ENCODE data around the gene SRC.

The SRC gene

DNA sequence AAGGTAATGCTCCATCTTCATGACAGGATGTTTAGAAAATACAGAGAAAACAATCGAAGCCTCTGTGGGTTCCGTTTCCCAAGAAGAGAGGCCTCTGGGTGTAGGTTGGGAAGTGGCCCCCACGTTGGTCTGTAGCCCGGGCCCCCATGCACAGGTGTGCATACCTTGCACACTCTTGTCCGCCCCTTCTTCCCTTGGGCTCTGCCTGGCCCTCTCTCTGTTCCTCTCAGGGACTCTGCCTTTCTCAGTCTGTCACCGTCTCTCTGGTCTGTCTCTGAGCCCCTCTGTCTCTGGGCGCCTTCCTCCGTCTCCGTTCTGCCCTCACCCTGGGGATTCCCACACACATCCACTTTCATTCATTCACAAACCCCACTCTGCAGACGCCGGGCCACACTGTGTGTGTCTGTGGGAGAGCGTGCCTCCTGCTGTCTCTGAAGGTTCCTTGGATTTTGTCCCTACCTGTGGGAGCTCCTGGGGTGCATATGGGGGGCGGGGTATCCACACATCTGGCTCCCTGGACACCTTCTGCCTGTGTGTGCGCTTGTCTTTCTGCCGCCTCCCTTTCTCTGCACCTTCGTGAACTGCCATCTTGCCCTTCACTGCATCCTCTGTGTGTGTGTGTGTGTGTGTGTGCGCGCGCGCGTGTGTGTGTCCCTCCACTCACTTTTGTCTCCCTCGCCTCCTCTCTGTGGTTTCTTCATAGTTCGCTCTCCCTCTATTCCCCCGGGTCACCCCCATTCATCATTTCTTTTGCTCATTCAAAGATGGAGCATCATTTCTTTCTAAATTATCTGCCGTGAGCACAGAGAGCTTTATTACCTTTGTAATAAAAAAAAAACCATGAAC, 75.3 kb downstream of the SRC start:
- no peaks in the 10 kb centered on the region for H3K27me3 ChIP-seq (ENCODE audit: control insufficient read depth, insufficient read depth, low read length, poor library complexity, severe bottlenecking)
- no peaks in the 10 kb centered on the region for H3K36me3 ChIP-seq (ENCODE audit: control insufficient read depth, insufficient read depth, low read length)
- H3K9me3 ChIP-seq (ENCODE audit: control insufficient read depth, low read length): no peaks in the 10 kb centered on the region
- peaks cover 49% of the 10 kb centered on the region for H3K4me1 ChIP-seq (ENCODE audit: control insufficient read depth, insufficient read depth, low read length)
- WGBS, 2 experiments: 86 to 88% methylated on average over 24 to 25 of the region's 25 CpGs
- H3K4me3 ChIP-seq (ENCODE audit: insufficient read depth, low read depth, low read length): no peak overlapping the region
- no peak overlapping the region for H3K27ac ChIP-seq (ENCODE audit: insufficient read depth, low read depth, low read length, poor library complexity, severe bottlenecking)

DNA sequence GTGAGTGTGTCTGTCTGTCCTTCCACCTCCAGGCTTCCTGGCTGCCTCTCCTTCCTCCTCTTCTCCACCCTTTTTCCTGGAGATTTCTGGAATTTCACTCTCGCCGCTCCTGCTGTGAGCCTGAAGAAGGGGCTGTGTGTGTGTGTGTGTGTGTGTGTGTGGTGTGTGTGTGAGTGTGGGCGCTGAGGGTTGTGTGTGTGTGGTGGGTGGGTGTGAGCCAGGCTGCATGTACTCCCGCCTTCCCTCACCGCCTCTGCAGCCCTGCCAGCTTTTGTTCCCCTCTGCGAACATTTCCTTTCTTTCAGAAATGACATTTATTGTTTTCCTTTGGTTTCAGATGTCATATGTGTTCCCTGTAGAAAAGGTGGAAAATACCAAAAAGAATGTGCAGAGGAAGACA, 76.0 kb downstream of the SRC start:
- H3K36me3 ChIP-seq (ENCODE audit: control insufficient read depth, insufficient read depth, low read length): no peaks in the 10 kb centered on the region
- no peak overlapping the region for H3K4me3 ChIP-seq (ENCODE audit: insufficient read depth, low read depth, low read length)
- no peaks in the 10 kb centered on the region for H3K27me3 ChIP-seq (ENCODE audit: control insufficient read depth, insufficient read depth, low read length, poor library complexity, severe bottlenecking)
- H3K27ac ChIP-seq (ENCODE audit: insufficient read depth, low read depth, low read length, poor library complexity, severe bottlenecking): no peak overlapping the region
- H3K9me3 ChIP-seq (ENCODE audit: control insufficient read depth, low read length): no peaks in the 10 kb centered on the region
- 28 to 35% methylated on average over 5 to 6 of the region's 6 CpGs for WGBS, 2 experiments
- H3K4me1 ChIP-seq (ENCODE audit: control insufficient read depth, insufficient read depth, low read length): peaks cover 49% of the 10 kb centered on the region

DNA sequence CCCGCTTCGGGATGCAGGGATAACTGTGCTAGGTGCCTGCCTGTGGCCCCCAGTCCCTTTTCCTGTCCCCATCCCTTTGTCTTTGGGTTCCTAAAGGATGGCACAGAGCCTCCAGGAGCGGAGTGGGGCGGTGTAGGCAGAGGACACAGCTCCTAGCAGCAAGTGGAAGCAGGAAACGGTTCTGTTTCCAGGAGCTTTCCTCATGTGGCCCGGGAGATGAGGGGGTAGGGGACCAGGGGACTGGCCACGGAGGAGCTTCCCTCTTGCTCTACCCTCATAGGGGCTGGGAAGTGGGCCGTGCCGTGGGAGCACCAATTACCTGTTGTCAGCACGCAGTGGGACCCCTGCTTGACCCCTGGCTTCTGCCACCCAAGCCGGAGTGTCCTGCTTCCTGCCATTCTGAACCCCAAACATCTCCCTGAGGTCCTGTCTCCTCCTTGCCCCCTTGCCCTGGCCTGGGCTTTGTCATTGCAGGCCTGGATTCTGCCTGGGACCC, 76.9 kb downstream of the SRC start:
- Histone ChIP-seq H3K27ac (ENCODE audit: insufficient read depth, low read depth, low read length, poor library complexity, severe bottlenecking) (no peak overlapping the region), H3K27me3 (ENCODE audit: control insufficient read depth, insufficient read depth, low read length, poor library complexity, severe bottlenecking) (no peaks in the 10 kb centered on the region)
- 68% methylated on average over 11 of the region's 11 CpGs for WGBS, 2 experiments

DNA sequence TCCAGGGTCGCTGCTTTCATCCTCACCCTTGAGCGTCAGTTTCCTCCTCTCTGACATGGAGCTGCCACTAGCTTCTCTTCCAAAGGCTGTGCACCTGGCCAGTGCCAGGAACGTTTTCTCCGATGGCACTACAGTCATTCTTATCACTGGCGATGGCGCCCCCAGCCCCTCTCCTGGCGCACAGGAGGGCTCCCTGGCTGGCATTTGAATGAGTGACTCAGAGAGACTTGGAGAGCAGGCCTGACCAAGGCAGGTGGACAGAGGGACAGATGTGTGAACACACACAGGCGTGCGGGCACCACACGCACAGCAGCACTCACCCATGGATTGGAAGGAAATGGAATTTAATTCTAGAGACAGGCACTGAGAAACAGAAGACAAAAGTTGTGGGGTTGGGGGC, 77.6 kb downstream of the SRC start:
- H3K4me3 ChIP-seq (ENCODE audit: insufficient read depth, low read depth, low read length): no peak overlapping the region
- no peaks in the 10 kb centered on the region for H3K9me3 ChIP-seq (ENCODE audit: control insufficient read depth, low read length)
- H3K4me1 ChIP-seq (ENCODE audit: control insufficient read depth, insufficient read depth, low read length): peaks cover 40% of the 10 kb centered on the region
- H3K27ac ChIP-seq (ENCODE audit: insufficient read depth, low read depth, low read length, poor library complexity, severe bottlenecking): no peak overlapping the region
- no peaks in the 10 kb centered on the region for H3K36me3 ChIP-seq (ENCODE audit: control insufficient read depth, insufficient read depth, low read length)
- no peaks in the 10 kb centered on the region for H3K27me3 ChIP-seq (ENCODE audit: control insufficient read depth, insufficient read depth, low read length, poor library complexity, severe bottlenecking)
- 91 to 95% methylated on average over 10 of the region's 10 CpGs for WGBS, 2 experiments

More for the DNA sequence above, 76.9 kb downstream of the SRC start:
- no peaks in the 10 kb centered on the region for H3K9me3 ChIP-seq (ENCODE audit: control insufficient read depth, low read length)
- H3K4me1 ChIP-seq (ENCODE audit: control insufficient read depth, insufficient read depth, low read length): peaks cover 47% of the 10 kb centered on the region
- no peaks in the 10 kb centered on the region for H3K36me3 ChIP-seq (ENCODE audit: control insufficient read depth, insufficient read depth, low read length)
- no peak overlapping the region for H3K4me3 ChIP-seq (ENCODE audit: insufficient read depth, low read depth, low read length)

DNA sequence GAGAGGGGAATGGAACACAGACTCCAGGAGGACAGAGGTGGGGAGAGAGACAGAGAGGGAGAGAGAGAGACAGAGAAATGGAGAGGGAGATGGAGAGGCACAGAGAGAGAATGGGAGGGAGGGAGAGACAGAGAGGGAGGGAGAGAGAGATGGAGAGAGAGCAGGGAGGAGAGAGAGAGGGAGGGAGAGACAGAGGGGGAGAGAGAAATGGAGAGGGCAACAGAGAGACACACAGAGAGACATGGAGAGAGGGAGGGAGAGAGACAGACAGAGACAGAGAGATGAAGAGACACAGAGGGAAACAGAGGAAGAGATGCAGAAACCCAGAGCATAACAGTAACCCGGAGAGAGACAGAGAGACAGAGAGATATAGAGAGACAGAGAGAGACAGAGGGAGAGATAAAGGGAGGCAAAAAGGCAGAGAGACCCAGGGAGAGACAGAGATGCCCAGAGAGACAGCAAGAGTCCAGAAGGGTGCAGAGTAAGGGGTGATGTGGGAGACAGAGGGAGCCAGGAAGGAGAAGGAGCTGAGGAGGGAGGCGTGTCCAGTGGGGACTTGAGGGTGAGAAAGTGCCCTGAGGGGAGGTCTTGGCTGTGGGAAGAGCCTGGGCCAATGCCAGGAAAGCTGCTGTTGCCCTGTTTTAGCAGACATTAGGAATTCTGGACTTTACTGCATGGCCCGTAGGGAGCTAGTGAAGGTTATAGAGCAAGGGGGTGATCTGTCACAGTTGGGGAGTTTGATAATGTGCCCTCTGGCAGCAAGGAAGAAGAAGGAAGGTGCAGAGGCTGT, 78.3 kb downstream of the SRC start:
- WGBS, 2 experiments: 90% methylated on average over 3 of the region's 3 CpGs
- no peaks in the 10 kb centered on the region for H3K9me3 ChIP-seq (ENCODE audit: control insufficient read depth, low read length)
- no peak overlapping the region for H3K27ac ChIP-seq (ENCODE audit: insufficient read depth, low read depth, low read length, poor library complexity, severe bottlenecking)
- H3K27me3 ChIP-seq (ENCODE audit: control insufficient read depth, insufficient read depth, low read length, poor library complexity, severe bottlenecking): no peaks in the 10 kb centered on the region
- peaks cover 38% of the 10 kb centered on the region for H3K4me1 ChIP-seq (ENCODE audit: control insufficient read depth, insufficient read depth, low read length)
- H3K4me3 ChIP-seq (ENCODE audit: insufficient read depth, low read depth, low read length): no peak overlapping the region
- no peaks in the 10 kb centered on the region for H3K36me3 ChIP-seq (ENCODE audit: control insufficient read depth, insufficient read depth, low read length)

DNA sequence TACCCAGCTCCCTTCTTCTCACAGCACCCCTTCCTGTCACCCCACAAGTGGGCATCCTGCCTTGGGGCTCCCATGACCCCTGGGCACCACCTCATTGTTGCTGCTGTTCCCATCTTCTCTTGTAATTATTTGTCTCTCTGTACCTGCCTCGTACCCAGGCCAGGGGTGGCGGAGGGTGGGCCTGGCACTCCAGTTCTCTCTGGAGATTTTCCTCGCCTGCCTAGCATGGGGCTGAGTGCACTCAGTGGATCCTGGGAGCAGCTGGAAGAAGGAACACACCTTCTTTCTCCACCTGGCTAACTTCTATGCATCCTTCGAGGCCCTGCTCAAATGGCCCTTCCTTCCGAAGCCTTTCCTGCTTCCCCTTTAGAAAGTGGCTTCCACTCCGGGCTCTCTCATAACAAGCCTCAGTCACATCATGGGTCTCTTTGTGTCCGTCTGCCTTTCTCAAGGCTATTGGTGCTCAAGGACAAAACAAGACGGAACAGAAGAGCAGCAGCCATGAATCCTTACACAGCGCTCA, 79.2 kb downstream of the SRC start:
- no peaks in the 10 kb centered on the region for H3K9me3 ChIP-seq (ENCODE audit: control insufficient read depth, low read length)
- H3K27me3 ChIP-seq (ENCODE audit: control insufficient read depth, insufficient read depth, low read length, poor library complexity, severe bottlenecking): no peaks in the 10 kb centered on the region
- H3K4me3 ChIP-seq (ENCODE audit: insufficient read depth, low read depth, low read length): no peak overlapping the region
- peaks cover 29% of the 10 kb centered on the region for H3K4me1 ChIP-seq (ENCODE audit: control insufficient read depth, insufficient read depth, low read length)
- WGBS, 2 experiments: 93 to 94% methylated on average over 9 of the region's 9 CpGs
- no peaks in the 10 kb centered on the region for H3K36me3 ChIP-seq (ENCODE audit: control insufficient read depth, insufficient read depth, low read length)
- no peak overlapping the region for H3K27ac ChIP-seq (ENCODE audit: insufficient read depth, low read depth, low read length, poor library complexity, severe bottlenecking)

DNA sequence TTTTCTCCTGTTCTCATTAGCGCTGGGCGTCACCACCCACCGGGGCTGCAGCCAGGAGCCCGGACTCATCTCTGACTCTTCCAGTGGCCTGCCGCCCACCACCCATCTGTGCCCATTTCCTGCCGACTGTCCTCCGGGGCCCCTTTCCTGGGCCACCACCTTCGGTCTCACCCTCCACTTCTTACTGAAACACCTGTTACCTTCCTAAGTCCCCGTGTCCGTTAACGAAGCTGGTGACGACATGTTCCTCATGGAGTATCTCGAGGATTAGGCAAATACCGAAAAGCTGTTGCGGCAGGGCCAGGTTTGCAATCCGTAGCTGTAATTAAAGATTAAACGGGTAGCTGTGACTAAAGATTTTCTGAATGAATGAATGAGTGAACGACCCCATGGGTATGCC, 80.2 kb downstream of the SRC start:
- Histone ChIP-seq H3K4me3 (ENCODE audit: insufficient read depth, low read depth, low read length) (no peak overlapping the region), H3K36me3 (ENCODE audit: control insufficient read depth, insufficient read depth, low read length) (no peaks in the 10 kb centered on the region), H3K27me3 (ENCODE audit: control insufficient read depth, insufficient read depth, low read length, poor library complexity, severe bottlenecking) (no peaks in the 10 kb centered on the region), H3K9me3 (ENCODE audit: control insufficient read depth, low read length) (no peaks in the 10 kb centered on the region), H3K27ac (ENCODE audit: insufficient read depth, low read depth, low read length, poor library complexity, severe bottlenecking) (no peak overlapping the region), H3K4me1 (ENCODE audit: control insufficient read depth, insufficient read depth, low read length) (peaks cover 20% of the 10 kb centered on the region)
- 88 to 90% methylated on average over 18 of the region's 18 CpGs for WGBS, 2 experiments

DNA sequence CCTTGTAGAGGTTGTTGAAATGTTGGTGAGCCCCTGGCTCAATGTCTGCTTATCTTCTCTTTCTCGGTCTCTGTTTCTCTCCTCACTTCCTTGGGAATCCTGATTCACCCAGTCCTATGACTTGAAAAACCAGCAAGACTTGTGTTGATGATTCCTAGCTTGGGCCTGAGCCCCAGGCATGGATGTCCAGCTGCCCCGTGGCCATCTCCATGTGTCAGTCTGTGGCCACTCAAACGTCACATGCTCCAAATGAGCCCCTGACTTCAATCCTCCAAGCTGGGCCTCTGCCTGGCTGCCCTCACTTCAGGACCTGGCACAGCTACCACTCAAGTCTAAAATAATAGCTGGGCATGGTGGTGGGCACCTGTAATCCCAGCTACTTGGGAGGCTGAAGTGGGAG, 81.0 kb downstream of the SRC start:
- Histone ChIP-seq H3K27me3 (ENCODE audit: control insufficient read depth, insufficient read depth, low read length, poor library complexity, severe bottlenecking) (no peaks in the 10 kb centered on the region), H3K9me3 (ENCODE audit: control insufficient read depth, low read length) (no peaks in the 10 kb centered on the region), H3K4me3 (ENCODE audit: insufficient read depth, low read depth, low read length) (no peak overlapping the region), H3K36me3 (ENCODE audit: control insufficient read depth, insufficient read depth, low read length) (no peaks in the 10 kb centered on the region), H3K4me1 (ENCODE audit: control insufficient read depth, insufficient read depth, low read length) (peaks cover 11% of the 10 kb centered on the region), H3K27ac (ENCODE audit: insufficient read depth, low read depth, low read length, poor library complexity, severe bottlenecking) (no peak overlapping the region)
- 87 to 94% methylated on average over 3 of the region's 3 CpGs for WGBS, 2 experiments

DNA sequence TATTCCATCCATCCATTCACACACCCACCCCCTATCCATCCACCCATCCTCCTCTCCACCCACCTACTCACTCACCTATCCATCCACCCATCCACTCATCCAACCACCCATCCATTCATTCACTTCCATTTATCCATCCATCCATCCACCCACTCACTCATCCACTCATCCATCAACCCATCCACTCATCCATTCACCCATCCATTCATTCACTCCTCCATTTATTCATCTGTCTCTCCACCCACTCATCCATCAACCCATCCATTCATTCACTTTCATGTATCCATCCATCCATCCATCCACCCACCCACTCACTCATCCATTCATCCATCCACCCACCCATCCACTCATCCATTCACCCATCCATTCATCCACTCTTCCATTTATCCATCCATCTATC, 84.1 kb downstream of the SRC start:
- Histone ChIP-seq H3K4me1 (ENCODE audit: control insufficient read depth, insufficient read depth, low read length) (no peaks in the 10 kb centered on the region), H3K9me3 (ENCODE audit: control insufficient read depth, low read length) (no peaks in the 10 kb centered on the region), H3K4me3 (ENCODE audit: insufficient read depth, low read depth, low read length) (no peak overlapping the region), H3K27ac (ENCODE audit: insufficient read depth, low read depth, low read length, poor library complexity, severe bottlenecking) (no peak overlapping the region), H3K36me3 (ENCODE audit: control insufficient read depth, insufficient read depth, low read length) (no peaks in the 10 kb centered on the region), H3K27me3 (ENCODE audit: control insufficient read depth, insufficient read depth, low read length, poor library complexity, severe bottlenecking) (no peaks in the 10 kb centered on the region)

DNA sequence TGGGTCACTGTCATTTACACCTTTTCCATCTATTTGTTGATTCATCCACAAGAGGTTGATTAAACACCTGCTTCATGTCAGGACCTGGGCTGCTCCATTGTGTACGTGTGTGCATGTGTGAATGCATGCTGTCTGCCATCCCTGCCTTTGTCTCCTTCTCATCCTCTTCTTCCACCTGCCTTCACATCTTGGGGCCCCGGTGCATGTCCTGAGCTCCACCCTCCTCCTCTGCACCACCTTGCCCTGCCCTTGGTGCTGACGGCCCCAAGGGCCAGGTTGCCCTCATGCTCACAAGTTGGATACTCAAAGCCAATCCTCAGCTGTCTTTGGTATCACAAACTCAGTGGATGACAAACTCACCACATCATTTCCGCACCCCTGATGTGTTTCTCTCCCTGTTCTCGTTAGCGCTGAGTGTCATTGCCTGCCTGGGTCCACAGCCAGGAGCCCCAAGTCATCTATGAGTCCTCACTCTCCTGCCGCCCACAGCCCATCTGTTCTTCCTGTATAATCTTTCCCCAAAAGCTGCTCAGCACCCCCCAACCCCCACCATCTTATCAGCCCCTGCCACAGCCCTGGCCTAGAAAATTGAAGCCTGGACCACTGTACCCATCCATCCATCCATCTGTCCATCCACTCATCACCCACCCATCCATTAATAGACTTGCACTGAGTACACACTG, 85.0 kb downstream of the SRC start:
- H3K9me3 ChIP-seq (ENCODE audit: control insufficient read depth, low read length): no peaks in the 10 kb centered on the region
- H3K27ac ChIP-seq (ENCODE audit: insufficient read depth, low read depth, low read length, poor library complexity, severe bottlenecking): no peak overlapping the region
- H3K4me3 ChIP-seq (ENCODE audit: insufficient read depth, low read depth, low read length): no peak overlapping the region
- no peaks in the 10 kb centered on the region for H3K4me1 ChIP-seq (ENCODE audit: control insufficient read depth, insufficient read depth, low read length)
- WGBS, 2 experiments: 85 to 86% methylated on average over 7 of the region's 7 CpGs
- H3K36me3 ChIP-seq (ENCODE audit: control insufficient read depth, insufficient read depth, low read length): no peaks in the 10 kb centered on the region
- H3K27me3 ChIP-seq (ENCODE audit: control insufficient read depth, insufficient read depth, low read length, poor library complexity, severe bottlenecking): no peaks in the 10 kb centered on the region
